K562 (cell line): ENCODE data around the gene SLC16A10. TPM values are rescaled to one million over a fixed set of nuclear protein-coding genes. Genes with fewer than 3 reads are reported as not detected.

ENCODE experiments used
- ATAC-seq: fragments of 200-7000 bp; cut with Tn5 transposase; 3 replicates; pipeline ENCODE4 v1.9.1; 2020; ENCODE audit warnings: moderate library complexity
- BruUV-seq: library from RNA; stranded (reverse); fragments of 400-500 nt; replicated peaks from 2 replicates; lab custom pipeline; 2021; lab: Mats Ljungman, UMichigan
- CTCF ChIA-PET: fragments of 300-600 bp; formaldehyde crosslinking; extraction: SDS; loops from one replicate; lab custom pipeline; 2021; ENCODE audit warnings: low intra/inter-chr PET ratio; lab: Yijun Ruan, JAX
- POLR2A ChIA-PET: fragments of 300-600, 350-650 bp; sonication (Branson Sonifier 250); formaldehyde crosslinking; extraction: SDS; loops from one replicate; lab custom pipeline; 2021; ENCODE audit warnings: antibody characterized with exemption, inconsistent platforms; lab: Yijun Ruan, JAX
- DNase-seq, 4 experiments: peaks; one replicate each; pipeline versions ENCODE4 v3.0.0 to v3.0.0-alpha.2; 2011 to 2018; ENCODE audit warnings: low spot score in 3 of 4, mixed read lengths in 3 of 4; ENCODE audit errors: extremely low read depth in 1 of 4
- FAIRE-seq: peaks from 2 replicates; lab custom pipeline; 2011; peaks lifted over from hg19 to GRCh38; lab: Jason Lieb, UNC
- H2AFZ ChIP-seq: 2 replicates; pipeline ENCODE4 v1.6.0; 2011; ENCODE audit warnings: low read depth, low read length, control low read depth, inconsistent platforms
- H3K27ac ChIP-seq: fragments of 200-600 bp; 3 replicates; pipeline ENCODE4 v1.8.0; 2011; ENCODE audit warnings: low read depth, mild to moderate bottlenecking, control low read depth, inconsistent platforms, low read length, moderate library complexity, mixed read lengths; ENCODE audit errors: extremely low read depth
- H3K27me3 ChIP-seq, 2 experiments: fragments of 300-600 bp in 1 of 2; 2 replicates in 1 of 2; 3 replicates in 1 of 2; pipeline versions ENCODE4 v1.6.0 to v1.8.0; 2011; ENCODE audit warnings: inconsistent platforms in 2 of 2, low read length in 2 of 2, mild to moderate bottlenecking in 1 of 2, mixed read lengths in 1 of 2, moderate library complexity in 1 of 2; ENCODE audit not compliant: control insufficient read depth in 2 of 2, insufficient read depth in 2 of 2
- H3K36me3 ChIP-seq: fragments of 300-600 bp; 3 replicates; pipeline ENCODE4 v1.8.0; 2011; ENCODE audit warnings: mild to moderate bottlenecking, low read length, inconsistent platforms; ENCODE audit not compliant: control insufficient read depth, insufficient read depth
- H3K4me1 ChIP-seq, 2 experiments: fragments of 200-600 bp in 1 of 2; replicated peaks in 1 of 2; 2 replicates in 1 of 2; 3 replicates in 1 of 2; pipeline versions ENCODE4 v1.5.1 to v1.8.0; 2011; ENCODE audit warnings: inconsistent platforms in 2 of 2, low read length in 2 of 2, mild to moderate bottlenecking in 1 of 2, mixed read lengths in 1 of 2, moderate library complexity in 1 of 2; ENCODE audit not compliant: control insufficient read depth in 2 of 2, insufficient read depth in 2 of 2
- H3K4me2 ChIP-seq: 2 replicates; pipeline ENCODE4 v1.6.1; 2011; ENCODE audit warnings: low read length, control low read depth, inconsistent platforms, mixed read lengths; ENCODE audit not compliant: insufficient read depth
- H3K4me3 ChIP-seq: fragments of 200-600 bp; sonication (generic), shearing (Covaris generic); 2 replicates; pipeline ENCODE4 v1.5.1; 2016; ENCODE audit warnings: control low read depth, inconsistent platforms
- H3K79me2 ChIP-seq: fragments of 200-600 bp; 3 replicates; pipeline ENCODE4 v1.8.0; 2011; ENCODE audit warnings: low read length, inconsistent platforms; ENCODE audit not compliant: control insufficient read depth, insufficient read depth
- H3K9ac ChIP-seq, 2 experiments: 2 replicates each; pipeline versions ENCODE4 v1.6.0 to v1.6.1; 2011; ENCODE audit warnings: low read depth in 2 of 2, low read length in 2 of 2, control low read depth in 1 of 2, inconsistent platforms in 1 of 2, mild to moderate bottlenecking in 1 of 2, mixed read lengths in 1 of 2; ENCODE audit not compliant: insufficient read depth in 1 of 2
- H3K9me1 ChIP-seq: one replicate; pipeline ENCODE4 v1.6.0; 2011; ENCODE audit warnings: inconsistent platforms, mild to moderate bottlenecking, low read length, moderate library complexity; ENCODE audit not compliant: control insufficient read depth, insufficient read depth
- H3K9me3 ChIP-seq: replicated peaks from 2 replicates; pipeline ENCODE4 v1.5.1; 2011; ENCODE audit warnings: low read depth, low read length, inconsistent platforms; ENCODE audit not compliant: control insufficient read depth, insufficient read depth
- H4K20me1 ChIP-seq: replicated peaks from 2 replicates; pipeline ENCODE4 v1.6.1; 2011; ENCODE audit warnings: low read length, inconsistent platforms, mixed read lengths; ENCODE audit not compliant: control insufficient read depth, insufficient read depth
- BRD9 ChIP-seq: fragments of 450-650 bp; IDR thresholded peaks from 2 replicates; pipeline ENCODE4 v1.6.1; 2018; ENCODE audit warnings: low read depth; ENCODE audit not compliant: partially characterized antibody
- CC2D1A ChIP-seq: fragments of 450-650 bp; IDR thresholded peaks from 2 replicates; pipeline ENCODE4 v1.6.1; 2017; ENCODE audit warnings: mild to moderate bottlenecking
- HDGF ChIP-seq: fragments of 450-650 bp; IDR thresholded peaks from 2 replicates; pipeline ENCODE4 v1.6.1; 2016
- KDM5B ChIP-seq: fragments of 200-600 bp; sonication (generic); IDR thresholded peaks from 2 replicates; pipeline ENCODE4 v1.6.1; 2012; ENCODE audit warnings: low read depth, mild to moderate bottlenecking, moderate library complexity, low read length, control low read depth, inconsistent platforms; ENCODE audit not compliant: insufficient replicate concordance
- LCOR ChIP-seq: sonication (generic); formaldehyde crosslinking; IDR thresholded peaks from 2 replicates; pipeline ENCODE4 v1.8.0; 2022; ENCODE audit warnings: mild to moderate bottlenecking, missing genetic modification reagents
- MAX ChIP-seq: sonication (generic); formaldehyde crosslinking; IDR thresholded peaks from 2 replicates; pipeline ENCODE4 v1.9.0; 2022; ENCODE audit warnings: mild to moderate bottlenecking, missing genetic modification reagents
- MNT ChIP-seq, 2 experiments: fragments of 450-650 bp; conservative IDR thresholded peaks; 2 replicates each; pipeline ENCODE4 v1.6.1; 2017; ENCODE audit warnings: mild to moderate bottlenecking in 2 of 2, moderate library complexity in 2 of 2
- POLR2B ChIP-seq: fragments of 450-650 bp; IDR thresholded peaks from 2 replicates; pipeline ENCODE4 v1.6.1; 2018; ENCODE audit warnings: low read depth; ENCODE audit not compliant: partially characterized antibody
- PTTG1 ChIP-seq: fragments of 450-650 bp; IDR thresholded peaks from 2 replicates; pipeline ENCODE4 v1.6.1; 2016; ENCODE audit warnings: low read depth, mild to moderate bottlenecking, missing genetic modification characterization, missing compliant biosample characterization
- RERE ChIP-seq: sonication (generic); formaldehyde crosslinking; IDR thresholded peaks from 2 replicates; pipeline ENCODE4 v1.8.0; 2023; ENCODE audit warnings: missing genetic modification reagents, mild to moderate bottlenecking, borderline replicate concordance
- TAF9B ChIP-seq: fragments of 450-650 bp; IDR thresholded peaks from 2 replicates; pipeline ENCODE4 v1.6.1; 2018; ENCODE audit warnings: mild to moderate bottlenecking; ENCODE audit not compliant: partially characterized antibody
- XRCC5 ChIP-seq: fragments of 200-400 bp; formaldehyde crosslinking; IDR thresholded peaks from 2 replicates; pipeline ENCODE4 v1.6.1; 2017; ENCODE audit warnings: low read depth, mild to moderate bottlenecking, low read length
- ZFP30 ChIP-seq: fragments of 250-450 bp; sonication (Bioruptor Pico); IDR thresholded peaks from 2 replicates; pipeline ENCODE4 v1.8.0; 2022; ENCODE audit warnings: moderate library complexity, mild to moderate bottlenecking, inconsistent platforms, borderline replicate concordance
- ZNF124 ChIP-seq: sonication (generic); formaldehyde crosslinking; IDR thresholded peaks from 2 replicates; pipeline ENCODE4 v1.8.1; 2022; ENCODE audit warnings: missing genetic modification reagents
- ZNF217 ChIP-seq: sonication (generic); formaldehyde crosslinking; IDR thresholded peaks from 2 replicates; pipeline ENCODE4 v1.8.0; 2022; ENCODE audit warnings: mild to moderate bottlenecking, missing genetic modification reagents
- ZNF445 ChIP-seq: fragments of 250-450 bp; sonication (Bioruptor Pico); IDR thresholded peaks from 2 replicates; pipeline ENCODE4 v1.4.0; 2020; ENCODE audit warnings: low read depth, mild to moderate bottlenecking, moderate library complexity
- WGBS: fragments of 100-300 bp; shearing (Covaris generic); methylation state at CpG from one replicate; pipeline ENCODE4 v1.1.6; 2016; ENCODE audit warnings: low coverage, mixed read lengths; ENCODE audit not compliant: insufficient coverage; ENCODE audit errors: missing lambda C conversion rate; 5-methylcytosine and 5-hydroxymethylcytosine counted together
- in situ Hi-C: fragments of 300-500 bp; cut with MboI; formaldehyde crosslinking; loops from 4 replicates; pipeline ENCODE4 v1.15.0; 2018; ENCODE audit warnings: inconsistent platforms, mixed read lengths
- intact Hi-C: fragments of 100-400 bp; cut with micrococcal nuclease; formaldehyde crosslinking; loops from 2 replicates; pipeline ENCODE4 v1.14.2; 2022
- polyA plus RNA-seq, 8 experiments: library from polyadenylated mRNA; depleted of rRNA in 4 of 8; stranded (reverse) in 5 of 8; unstranded in 3 of 8; fragments of >200 nt; fragmentation: Nextera tagmentation in 2 of 8; fragmentation: Illumina TruSeq in 1 of 8; extraction: Ambion mirVana in 2 of 8; extraction: Trizol in 1 of 8; gene quantifications; 2 replicates each; pipeline versions ENCODE4 v1.2.1 to v1.2.3, GENCODE V29; 2011 to 2014; ENCODE audit warnings: inconsistent platforms in 1 of 8, missing spikeins in 1 of 8
- total RNA-seq, 7 experiments: library from RNA; depleted of rRNA in 6 of 7; stranded (reverse); fragments of >200 nt in 6 of 7; fragmentation: Illumina TruSeq in 2 of 7; extraction: Trizol in 2 of 7; gene quantifications; 2 replicates each; pipeline versions ENCODE4 v1.2.1 to v1.2.3, GENCODE V29; 2011 to 2021; ENCODE audit warnings: low replicate concordance in 1 of 7

The SLC16A10 gene
- total and polyA plus RNA-seq, 9 of the 15 experiments (the other 6 are each of a cell fraction or from before 2014, with no cell fraction given) = 0.02 to 0.54 (median 0.24) TPM; not detected in 4

- POLR2A ChIA-PET = no interaction called here
- FAIRE-seq (no peak), ATAC-seq (no peak)
- H3K9ac ChIP-seq = no peak overlapping the region
- no peak overlapping the region for H3K4me3 ChIP-seq
- in situ Hi-C loops = no loop called here
- no peaks in the 10 kb centered on the region for H3K9me1 ChIP-seq
- WGBS = 0% methylated on average over 2 of the region's 2 CpGs
- peaks cover 7 to 12% of the 10 kb centered on the region in 2 experiments for H3K27me3 ChIP-seq
- H3K9me3 ChIP-seq = no peaks in the 10 kb centered on the region
- TF ChIP-seq ZNF124 = no peak
- TF ChIP-seq PTTG1 (tag) = no peak
- TF ChIP-seq ZNF445 (CRISPR knock-in tag) = no peak
- TF ChIP-seq ZFP30 (CRISPR knock-in tag) = no peak
- TF ChIP-seq HDGF = no peak
- no peak for TF ChIP-seq MAX (CRISPR knock-in tag)
- TF ChIP-seq XRCC5 = no peak
- TF ChIP-seq ZNF217 (CRISPR knock-in tag) = no peak
- no peak for TF ChIP-seq MNT (conservative IDR thresholded peaks at IDR 0.05)
- no peak for TF ChIP-seq RERE (CRISPR knock-in tag)
- no peak for TF ChIP-seq TAF9B
- no peak for TF ChIP-seq BRD9
- no peak for TF ChIP-seq LCOR (CRISPR knock-in tag)
- no peak for TF ChIP-seq CC2D1A
- TF ChIP-seq KDM5B = no peak
- no peak for TF ChIP-seq POLR2B
- TF ChIP-seq, all 486 proteins: peak for 0
- H4K20me1 ChIP-seq = no peaks in the 10 kb centered on the region
- no peaks in the 10 kb centered on the region for H3K4me1 ChIP-seq
- no peaks in the 10 kb centered on the region for H3K79me2 ChIP-seq
- CTCF ChIA-PET = no interaction called here
- intact Hi-C loops = no loop called here
- no peak overlapping the region for H2AFZ ChIP-seq
- no TSS peak for BruUV-seq
- H3K36me3 ChIP-seq = no peaks in the 10 kb centered on the region
- no peak overlapping the region for H3K4me2 ChIP-seq
- DNase-seq = no peak
- no peak overlapping the region for H3K27ac ChIP-seq
Observed at GRCh38 chr6:111175109-111175508, 87.8 kb downstream of the SLC16A10 start.
